GM18909 (cell line): ENCODE results near the gene ENKD1.

Experiments
- ATAC-seq: cut with Tn5 transposase; IDR thresholded peaks from one replicate; pipeline ENCODE4 v1.9.1; 2021; ENCODE audit warnings: mild to moderate bottlenecking; ENCODE audit not compliant: unreplicated experiment, poor library complexity

ENKD1 gene

GRCh38 chr16:67679935-67680897 lies 13.7 kb upstream of the ENKD1 start:
- ATAC-seq = no peak

DNA sequence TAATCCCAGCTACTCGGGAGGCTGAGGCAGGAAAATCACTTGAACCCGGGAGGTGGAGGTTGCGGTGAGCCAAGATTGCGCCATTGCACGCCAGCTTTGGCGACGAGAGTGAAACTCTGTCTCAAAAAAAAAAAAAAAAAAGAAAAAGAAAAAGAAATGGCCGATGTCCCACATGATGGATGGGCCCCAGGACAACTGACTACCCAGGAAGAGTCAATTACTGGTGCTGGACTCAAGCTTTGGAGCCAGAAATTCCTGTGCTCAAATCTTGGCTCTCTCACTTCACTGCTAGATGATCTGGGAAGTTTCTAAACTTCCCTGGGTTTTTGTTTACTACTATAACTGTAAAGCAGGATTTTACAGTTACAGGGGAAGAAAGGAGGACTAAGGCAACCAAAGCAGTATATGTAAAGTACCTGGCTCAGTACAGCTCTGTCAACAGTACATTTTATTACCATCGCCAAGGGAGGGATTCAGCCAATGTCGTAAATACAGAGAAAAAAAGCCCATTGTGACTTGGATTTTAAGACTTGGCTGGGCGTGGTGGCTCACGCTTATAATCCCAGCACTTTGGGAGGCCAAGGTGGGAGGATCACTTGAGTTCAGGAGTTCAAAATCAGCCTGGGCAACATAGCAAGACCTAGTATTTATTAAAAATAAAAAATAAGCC lies 11.9 kb upstream of the ENKD1 start:
- ATAC-seq = no peak

DNA sequence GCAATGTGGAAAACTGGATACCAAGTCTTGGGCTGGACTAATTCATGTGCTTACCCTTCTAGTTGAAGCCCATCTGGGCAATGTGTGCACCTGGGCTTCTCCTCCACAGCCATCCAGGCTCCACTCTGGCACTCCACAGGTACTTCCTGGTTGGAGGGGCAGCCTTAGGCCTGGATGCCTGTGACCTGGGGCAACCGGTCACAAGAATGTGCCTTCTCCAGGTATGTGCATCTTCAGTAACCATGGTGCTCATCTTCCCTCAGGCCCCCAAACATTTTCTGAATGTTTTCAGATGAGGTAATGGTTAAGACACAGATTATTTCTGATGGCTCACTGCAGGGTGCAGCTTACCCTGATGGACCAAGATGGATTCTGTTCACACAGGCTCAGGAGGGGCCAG lies 11.2 kb upstream of the ENKD1 start:
- no peak for ATAC-seq

DNA sequence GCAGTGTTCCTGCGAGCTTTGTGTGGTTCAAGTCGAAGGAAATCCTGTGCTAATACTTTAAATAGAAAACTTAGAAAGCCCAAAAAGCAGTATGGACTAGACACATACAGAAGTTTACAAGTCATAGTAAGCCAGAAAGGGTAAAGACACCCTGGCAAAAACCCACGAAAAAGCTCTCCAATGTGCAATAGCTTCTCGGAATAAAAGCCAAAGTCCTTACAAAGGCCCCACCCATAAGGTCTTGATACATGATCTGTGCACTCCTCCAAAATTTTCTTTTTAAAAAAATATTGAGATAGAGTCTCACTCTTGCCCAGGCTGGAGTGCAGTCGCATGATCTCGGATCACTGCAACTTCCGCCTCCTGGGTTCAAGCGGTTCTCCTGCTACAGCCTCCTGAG lies 10.4 kb upstream of the ENKD1 start:
- no peak for ATAC-seq

- ATAC-seq = no peak
Measured at GRCh38 chr16:67676516-67676915, 10.0 kb upstream of the ENKD1 start.

DNA sequence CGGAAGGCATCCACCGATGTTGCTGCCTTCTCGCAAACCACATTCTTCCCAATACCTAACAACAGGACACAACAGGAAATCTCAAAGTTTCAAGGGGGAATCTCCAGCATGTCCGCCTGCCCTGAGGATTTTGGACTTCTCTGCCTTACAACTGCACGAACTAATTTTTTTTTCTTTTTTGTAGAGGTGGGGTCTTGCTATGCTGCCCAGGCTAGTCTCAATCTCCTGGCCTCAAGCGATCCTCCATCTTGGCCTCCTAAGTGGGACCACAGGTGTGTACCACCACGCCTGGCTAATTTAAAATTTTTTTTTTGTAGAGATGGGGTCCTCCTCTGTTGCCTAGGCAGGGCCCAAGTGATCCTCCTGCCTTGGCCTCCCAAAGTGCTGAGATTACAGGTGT lies 9.4 kb upstream of the ENKD1 start:
- ATAC-seq = no peak

DNA sequence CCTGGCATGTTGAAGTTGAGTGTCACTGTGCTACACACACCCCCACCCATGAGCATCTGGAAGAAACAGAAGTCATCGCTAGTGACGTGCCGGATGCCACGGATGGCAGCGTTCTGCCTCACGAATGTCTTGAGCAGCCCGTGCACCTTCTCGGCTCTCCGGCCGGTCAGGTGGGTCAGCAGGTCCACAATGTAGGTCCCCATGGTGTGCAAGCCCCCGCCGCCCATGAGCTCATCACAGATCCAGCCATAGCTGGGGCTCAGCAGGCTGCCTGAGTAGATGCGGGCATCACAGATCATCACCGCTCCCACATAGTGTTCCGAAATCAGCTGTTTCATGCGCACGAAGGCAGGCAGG lies 9.0 kb upstream of the ENKD1 start:
- no peak for ATAC-seq

DNA sequence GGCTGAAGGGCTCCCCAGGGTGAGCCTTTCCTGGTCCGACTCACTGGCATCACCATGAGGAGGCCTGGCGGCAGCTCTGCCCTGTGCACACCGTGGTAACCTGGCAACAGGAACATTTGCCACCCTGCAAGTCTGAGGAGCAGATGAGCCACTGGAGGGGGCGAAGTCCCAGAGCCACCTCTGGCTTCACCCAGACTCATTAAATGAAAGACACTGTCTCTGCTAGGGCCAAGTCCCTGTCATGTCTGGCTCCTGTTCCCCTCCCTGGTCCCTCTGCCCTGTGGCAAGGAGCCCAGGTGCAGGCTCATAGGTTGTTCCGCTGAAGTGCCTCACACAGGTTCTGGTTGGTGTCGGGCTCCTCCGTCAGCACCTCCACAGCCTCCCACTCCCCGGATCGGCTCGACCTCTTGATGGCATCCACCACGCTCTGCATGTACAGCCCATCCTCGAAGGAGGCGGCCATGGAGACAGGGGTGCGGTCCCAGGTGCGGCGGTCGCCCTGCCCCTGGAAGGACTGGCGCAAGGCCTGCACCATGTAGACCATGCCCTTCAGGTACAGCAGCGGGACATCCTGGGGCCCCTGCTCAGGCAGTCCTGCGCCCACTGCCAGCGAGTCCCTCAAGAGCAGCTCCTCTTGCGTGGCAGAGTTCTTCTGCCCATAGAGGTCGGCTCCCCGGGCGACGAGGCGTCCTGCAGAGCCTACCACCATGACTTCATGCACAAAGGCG lies 8.5 kb upstream of the ENKD1 start:
- no peak for ATAC-seq

DNA sequence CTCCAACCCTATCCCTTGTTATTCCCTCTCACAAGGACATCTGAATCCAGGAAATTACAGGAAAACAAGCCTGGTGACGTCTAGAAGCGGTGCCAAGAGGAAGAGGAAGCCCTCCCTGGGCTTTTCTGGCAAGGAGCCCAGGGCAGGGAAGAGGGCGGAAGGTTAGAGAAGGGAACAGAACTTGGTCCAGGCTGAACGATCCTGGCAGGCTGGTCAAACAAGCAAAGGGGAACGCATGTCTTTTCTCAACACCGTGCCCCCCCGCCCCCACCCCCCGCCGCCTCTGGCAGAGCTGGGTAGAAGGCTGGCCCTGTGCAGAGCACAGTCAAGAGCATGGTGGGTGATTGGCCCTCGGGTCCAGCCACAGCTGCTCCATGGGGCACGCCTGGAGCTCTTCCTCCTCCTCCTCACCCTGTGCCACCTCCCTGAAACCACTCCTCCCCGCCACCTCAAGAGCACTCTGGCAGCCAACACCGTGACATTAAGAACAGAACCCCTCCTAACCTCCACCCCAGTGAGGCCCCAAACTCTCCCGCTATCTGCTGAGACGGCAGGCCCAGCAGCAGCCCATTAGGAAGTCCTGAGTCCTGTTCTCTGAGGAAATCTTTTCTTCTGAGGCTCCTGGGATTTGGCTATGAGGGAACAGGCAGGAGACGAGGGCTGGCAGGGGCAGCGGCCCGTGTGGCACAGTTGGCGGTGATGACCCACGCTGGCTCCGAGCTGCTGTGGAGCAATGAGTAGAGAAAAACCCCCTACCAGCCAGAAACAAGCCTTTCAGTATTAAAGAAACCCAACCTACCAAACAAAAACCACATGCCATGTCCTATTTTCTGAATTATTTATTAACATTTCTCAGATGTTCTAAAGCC lies 7.4 kb upstream of the ENKD1 start:
- ATAC-seq = no peak

DNA sequence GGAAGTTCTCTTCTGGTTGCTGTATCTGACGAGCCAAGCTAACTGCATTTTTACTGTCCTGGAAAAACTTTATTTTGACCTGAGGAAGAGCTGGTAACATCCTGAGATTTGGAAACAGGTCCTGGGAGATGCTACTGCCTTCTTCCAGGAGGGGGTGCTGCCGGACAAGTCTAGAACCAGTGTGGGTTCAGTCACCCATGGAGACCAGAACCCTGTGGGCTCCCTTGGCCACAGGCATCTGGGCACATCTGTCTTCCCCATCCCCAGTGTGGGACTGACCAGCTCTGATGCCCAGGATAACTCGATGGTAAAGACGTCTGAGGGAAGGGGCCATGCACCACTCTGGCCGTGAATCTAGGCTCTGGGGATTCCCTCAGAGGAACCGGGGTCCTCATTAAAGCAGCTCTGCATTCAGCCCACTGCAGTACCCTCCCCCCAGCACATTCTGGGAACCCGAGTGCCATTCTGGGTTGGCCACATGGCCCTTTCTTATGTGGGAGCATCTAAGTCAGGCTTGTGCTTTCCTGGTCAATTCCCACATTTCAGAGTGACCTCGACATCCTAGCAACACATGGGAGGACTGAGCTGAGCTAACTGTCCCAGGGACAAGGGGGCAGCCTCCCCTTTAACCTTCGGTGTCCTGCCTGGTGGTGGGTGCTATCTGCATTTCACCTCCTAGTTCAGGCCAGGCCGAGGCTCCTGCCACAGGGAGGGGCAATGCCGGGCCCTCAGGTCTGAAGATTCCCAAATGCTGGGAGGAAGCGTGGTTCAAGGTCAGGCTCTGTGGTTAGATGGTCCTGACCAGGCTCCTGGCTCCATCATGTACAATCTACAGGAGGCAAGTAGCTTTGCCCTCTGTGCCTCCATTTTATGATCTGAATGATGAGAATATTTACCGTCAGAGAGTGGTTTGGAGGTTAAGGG lies 6.5 kb upstream of the ENKD1 start:
- ATAC-seq = no peak

GRCh38 chr16:67672306-67672705 lies 5.8 kb upstream of the ENKD1 start:
- ATAC-seq = no peak

DNA sequence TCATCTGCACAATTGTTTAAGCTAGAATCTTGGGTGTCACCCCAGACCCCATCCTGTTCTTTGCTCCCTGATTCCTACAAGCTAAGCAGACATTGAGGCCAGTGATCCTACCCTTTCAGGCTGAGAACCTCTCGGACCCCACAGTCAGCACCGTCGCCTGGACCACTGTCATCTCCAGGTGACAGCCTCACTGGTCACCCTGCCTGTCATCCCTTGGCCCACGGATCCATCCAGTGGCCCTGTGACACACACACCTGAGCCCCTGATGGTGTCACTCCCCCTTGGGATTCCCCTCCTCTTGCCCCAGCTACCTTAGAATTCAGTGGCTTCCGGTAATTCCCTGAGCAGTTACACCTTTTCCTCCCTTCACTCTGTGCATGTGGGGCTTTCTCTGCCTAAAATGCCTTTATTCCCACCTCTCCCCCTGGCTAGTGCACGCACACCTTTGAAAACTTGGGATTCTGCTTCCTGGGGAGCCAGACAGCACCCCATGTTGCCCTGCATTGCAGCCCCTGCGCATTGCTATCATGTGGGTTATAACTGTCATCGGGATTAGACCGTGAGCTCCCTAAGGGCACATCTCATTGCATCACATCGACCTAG lies 3.0 kb upstream of the ENKD1 start:
- no peak for ATAC-seq

DNA sequence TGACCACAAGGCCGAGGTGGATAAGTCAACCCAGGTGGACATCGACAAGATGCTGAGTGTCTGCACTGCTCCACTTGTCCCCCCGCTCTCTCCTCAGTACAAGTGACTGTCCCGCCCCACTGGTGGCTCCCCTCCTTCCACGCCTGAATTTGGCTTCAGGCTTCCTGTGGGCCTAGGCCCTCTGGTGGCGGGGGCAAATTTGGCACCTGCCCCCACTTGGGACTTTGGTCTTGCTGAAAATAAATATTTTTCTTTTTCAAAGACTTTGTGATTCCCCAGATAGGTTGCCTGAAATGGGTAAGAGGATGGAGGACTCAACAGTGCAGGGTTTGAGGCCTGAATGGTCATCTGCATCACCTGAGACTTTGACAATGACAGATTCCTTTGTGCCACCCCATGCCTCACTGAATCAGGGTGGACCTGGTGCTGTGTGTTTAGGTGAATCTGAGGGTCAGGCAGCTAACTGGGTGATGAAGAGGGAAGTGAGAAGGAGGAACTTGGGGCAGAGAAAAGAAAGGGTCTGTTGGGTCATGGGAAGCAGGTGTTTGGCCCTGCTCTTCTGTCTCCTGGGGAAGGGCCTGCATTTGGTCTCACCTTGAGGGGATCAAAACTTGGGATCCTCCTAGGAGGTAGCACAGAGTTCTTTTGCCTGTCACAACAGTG lies 2.1 kb upstream of the ENKD1 start:
- no peak for ATAC-seq

DNA sequence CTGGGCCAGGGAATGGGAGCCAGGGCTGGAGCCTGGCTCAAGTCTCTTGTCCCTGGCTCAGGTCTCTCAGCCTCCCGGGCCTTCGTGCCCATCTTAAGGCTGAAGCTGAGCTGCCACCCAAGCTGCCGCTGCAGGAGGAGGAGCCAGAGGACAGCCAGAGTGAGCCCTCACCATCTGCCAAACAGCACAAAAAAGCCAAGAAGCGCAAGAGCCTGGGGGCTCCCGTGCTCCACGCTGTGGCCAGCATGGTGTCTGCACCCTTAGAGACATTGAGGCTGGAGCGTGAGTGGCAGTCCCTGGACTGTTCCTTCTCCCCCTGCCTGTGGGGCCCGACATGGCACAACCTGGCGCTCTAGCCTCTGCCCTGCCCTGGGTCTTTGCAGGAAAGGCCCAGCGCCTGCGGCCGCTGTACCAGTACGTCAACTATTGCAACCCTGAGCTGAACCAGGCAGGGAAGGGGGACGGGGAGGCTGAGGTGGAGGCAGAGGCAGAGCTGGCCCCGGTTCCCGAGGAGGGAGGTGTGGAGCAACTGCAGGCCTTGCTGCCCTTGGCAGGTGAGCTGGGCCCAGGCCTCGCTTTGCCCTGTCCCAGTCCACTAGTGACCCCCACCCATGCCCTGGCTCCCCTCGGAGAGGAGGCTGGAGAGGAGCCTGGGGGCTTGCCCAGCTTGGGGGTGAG lies 1.4 kb upstream of the ENKD1 start:
- peak; percentile 75 for ATAC-seq

- ATAC-seq = no peak
Measured at GRCh38 chr16:67667453-67667816, 885 bp upstream of the ENKD1 start.

- ATAC-seq = peak; percentile 4
Measured at GRCh38 chr16:67666032-67666551, 458 bp downstream of the ENKD1 start.

GRCh38 chr16:67665598-67665997 lies 952 bp downstream of the ENKD1 start:
- no peak for ATAC-seq

DNA sequence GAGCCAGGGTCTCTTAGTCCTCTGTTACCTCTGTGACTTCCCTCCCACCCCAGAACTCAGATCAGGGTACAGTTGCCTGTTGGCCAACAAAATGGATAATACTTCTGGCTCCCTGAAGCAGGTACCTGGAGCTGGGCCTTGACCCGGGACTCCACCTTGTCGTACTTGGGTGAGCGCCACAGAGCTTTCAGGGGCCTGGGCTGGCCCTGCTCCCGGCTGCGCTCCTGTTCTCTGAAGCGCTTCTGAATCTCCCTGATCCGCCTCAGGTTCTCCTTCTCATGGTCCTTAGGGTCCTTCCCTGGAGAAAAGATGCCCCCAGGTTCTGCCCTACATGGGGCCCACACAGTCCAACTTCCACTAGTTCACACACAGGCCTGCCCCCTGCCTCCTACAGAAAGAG lies 1.7 kb downstream of the ENKD1 start:
- ATAC-seq = no peak
